ENCODE data around the gene RBM27.
"Not testable (repeated sequence)": the region's sequence is repeated elsewhere in the genome, so short reads cannot be mapped to it uniquely, and the experiment has no call there.

RBM27 gene, protein sequence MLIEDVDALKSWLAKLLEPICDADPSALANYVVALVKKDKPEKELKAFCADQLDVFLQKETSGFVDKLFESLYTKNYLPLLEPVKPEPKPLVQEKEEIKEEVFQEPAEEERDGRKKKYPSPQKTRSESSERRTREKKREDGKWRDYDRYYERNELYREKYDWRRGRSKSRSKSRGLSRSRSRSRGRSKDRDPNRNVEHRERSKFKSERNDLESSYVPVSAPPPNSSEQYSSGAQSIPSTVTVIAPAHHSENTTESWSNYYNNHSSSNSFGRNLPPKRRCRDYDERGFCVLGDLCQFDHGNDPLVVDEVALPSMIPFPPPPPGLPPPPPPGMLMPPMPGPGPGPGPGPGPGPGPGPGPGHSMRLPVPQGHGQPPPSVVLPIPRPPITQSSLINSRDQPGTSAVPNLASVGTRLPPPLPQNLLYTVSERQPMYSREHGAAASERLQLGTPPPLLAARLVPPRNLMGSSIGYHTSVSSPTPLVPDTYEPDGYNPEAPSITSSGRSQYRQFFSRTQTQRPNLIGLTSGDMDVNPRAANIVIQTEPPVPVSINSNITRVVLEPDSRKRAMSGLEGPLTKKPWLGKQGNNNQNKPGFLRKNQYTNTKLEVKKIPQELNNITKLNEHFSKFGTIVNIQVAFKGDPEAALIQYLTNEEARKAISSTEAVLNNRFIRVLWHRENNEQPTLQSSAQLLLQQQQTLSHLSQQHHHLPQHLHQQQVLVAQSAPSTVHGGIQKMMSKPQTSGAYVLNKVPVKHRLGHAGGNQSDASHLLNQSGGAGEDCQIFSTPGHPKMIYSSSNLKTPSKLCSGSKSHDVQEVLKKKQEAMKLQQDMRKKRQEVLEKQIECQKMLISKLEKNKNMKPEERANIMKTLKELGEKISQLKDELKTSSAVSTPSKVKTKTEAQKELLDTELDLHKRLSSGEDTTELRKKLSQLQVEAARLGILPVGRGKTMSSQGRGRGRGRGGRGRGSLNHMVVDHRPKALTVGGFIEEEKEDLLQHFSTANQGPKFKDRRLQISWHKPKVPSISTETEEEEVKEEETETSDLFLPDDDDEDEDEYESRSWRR

DNA sequence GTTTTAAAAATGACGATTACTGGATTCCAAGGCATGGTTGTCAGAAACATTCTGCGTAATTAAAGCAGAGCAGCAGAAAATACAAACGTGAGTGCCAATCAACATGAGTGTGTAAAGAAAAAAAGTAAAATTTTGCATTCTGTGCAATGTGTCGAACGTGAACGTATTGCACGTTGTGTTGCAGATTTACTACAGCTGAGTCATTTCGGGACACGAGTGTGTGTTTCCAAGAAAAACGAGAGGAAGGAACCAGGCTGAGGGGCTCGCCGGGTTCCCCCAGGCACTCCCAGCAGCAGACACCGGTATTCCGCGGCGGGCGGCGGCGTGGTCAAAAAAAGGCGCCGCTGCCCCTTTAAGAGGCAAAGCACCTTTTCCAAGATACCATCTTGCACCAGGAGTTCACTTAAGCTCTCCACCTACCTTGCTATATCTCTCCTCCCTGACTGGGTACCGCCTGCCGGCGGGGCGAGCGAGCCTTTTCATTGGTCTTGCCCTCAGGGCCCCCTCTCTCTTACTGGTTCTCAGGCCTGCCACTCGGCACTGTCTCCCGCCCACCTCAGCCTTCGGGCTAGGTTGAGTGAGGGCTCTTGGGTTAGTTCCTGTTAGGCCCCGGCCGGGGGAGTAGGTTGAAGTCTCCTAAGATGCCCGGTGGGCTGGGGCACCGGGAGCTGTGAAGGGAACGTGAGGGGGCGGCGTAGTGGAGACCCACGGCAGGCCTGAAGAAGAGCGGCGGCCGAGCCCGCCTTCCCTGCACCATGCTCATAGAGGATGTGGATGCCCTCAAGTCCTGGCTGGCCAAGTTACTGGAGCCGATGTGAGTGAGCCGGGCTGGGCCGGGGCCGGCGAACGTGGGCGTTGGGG lies at the start of gene RBM27:
RBM27 (plus strand) TSS at position 595 of the 861 bp plus-strand sequence; CDS start at position 756, 161 bp downstream.
- peak; percentile 97 for DNase-seq (ENCODE audit: low spot score)

DNA sequence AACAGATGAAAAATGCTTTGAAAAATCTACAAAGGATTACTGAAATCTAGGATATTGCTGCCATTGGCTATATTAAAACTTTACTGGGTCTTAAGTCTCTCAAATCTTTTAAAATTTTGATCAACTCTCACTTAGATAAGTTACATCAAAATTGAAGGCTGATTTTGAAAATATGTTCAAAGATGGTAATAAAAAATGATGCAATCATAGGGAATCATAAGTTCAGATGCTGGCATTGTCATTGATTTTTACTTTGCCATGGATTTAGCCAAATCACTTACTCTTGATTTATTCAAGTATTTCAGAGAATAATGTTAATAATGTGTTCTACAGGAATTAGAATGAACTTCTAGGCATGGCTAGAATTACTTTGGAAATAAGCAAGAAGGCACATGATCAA lies 45.1 kb upstream of the RBM27 start:
- no peak for DNase-seq (ENCODE audit: low spot score)

DNA sequence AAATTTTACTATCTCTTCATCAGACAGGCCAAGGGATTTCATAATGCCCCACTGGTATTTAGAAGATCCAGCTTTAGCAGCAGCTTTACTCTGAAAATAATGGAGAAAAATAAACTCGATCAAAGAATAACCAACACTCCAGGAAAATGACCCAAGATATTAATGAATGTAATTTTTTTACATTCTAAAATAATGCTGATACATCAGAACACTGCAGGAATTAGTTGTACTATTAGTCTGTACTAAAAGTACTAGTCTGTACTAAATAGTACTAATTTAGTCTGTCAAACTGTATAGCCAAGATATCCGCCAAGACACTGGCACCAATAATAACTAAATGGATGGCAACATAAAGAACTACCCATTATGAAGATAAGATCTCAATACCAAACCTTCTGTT lies 39.0 kb upstream of the RBM27 start:
- no peak for DNase-seq (ENCODE audit: low spot score)

DNA sequence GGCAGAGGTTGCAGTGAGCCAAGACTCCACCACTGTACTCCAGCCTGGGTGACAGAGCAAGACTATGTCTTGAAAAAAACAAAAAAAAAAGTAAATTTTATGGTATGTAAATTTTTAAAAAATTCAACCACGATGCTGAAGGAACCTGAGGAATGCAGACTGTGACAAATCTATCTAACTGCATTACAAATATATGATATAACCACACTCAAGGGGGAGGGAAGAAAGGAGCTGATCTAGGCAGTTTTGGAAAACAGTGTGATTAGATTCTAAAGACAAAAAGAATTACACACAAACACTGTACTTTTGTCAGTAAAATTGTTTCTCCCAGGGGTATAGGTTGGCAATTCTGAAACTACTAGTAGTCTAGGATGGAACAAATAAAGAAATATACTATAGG lies 37.9 kb upstream of the RBM27 start:
- no peak for DNase-seq (ENCODE audit: low spot score)

DNA sequence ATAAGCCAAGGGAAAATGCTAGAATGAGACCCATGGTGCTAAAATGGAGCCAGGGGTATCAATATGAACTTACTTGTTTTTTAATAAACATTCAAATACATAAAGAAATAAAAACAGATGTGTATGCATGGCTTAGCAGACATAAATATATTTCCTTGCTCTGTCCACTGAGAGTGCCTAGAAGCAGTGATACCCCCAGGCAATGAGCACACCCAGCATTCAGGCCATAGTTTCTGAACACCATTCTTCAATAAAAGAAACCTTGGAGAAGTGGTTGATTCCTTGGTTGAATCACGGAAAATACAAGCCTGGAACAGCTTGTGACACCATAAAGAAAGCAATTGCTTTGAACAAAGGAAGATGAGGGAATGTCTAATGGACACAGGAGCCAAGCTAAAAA lies 37.5 kb upstream of the RBM27 start:
- no peak for DNase-seq (ENCODE audit: low spot score)

DNA sequence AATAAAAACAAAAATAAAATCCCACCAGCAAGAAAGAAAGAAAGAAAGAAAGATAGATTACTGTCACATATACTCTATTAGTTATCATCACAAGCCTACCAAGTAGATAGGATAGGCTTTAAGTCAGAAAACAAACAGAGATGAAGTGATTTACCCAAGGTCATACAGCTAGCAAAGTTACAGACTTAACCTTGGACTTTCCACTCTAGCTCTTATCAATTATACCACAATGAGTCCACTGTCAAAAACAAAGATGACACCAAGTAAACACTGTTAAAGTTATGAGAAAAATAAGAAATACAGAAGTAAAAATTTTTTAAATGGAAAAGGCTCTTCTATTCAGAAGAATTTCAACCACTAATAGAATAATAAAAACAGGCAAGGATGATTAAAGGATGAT lies 34.3 kb upstream of the RBM27 start:
- no peak for DNase-seq (ENCODE audit: low spot score)

DNA sequence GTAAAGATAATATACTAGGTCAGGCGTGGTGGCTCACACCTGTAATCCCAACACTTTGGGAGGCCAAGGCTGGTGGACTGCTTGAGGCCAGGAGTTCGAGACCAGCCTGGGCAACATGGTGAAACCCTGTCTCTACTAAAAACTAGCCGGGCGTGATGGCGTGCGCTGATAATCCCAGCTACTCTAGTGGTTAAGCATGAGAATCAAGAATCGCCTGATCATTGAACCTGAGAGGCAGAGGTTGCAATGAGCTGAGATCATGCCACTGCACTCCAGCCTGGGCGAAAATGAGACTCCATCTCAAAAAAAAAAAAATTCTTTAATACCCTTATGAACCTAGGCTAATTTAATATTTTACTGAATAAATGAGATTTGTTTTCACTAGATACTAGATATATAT lies 30.4 kb upstream of the RBM27 start:
- DNase-seq (ENCODE audit: low spot score) = not testable (repeated sequence)

DNA sequence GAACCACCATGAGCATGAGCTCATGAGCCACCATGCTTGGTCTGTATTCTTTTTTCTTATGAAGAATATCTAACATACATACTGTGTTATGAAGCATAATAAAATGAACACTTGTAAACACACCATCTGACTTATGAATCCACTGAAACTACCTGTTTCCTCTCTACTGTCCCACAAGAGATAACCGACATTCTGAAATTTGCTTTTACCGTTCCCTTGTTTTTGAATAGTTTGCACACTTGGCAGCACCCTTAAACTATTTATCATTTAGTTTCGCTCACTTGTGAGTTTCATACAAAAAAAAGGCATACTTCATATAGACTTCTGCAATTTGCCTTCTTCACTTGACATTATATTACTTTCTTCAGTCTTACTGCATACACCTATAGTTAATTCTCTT lies 29.8 kb upstream of the RBM27 start:
- no peak for DNase-seq (ENCODE audit: low spot score)

DNA sequence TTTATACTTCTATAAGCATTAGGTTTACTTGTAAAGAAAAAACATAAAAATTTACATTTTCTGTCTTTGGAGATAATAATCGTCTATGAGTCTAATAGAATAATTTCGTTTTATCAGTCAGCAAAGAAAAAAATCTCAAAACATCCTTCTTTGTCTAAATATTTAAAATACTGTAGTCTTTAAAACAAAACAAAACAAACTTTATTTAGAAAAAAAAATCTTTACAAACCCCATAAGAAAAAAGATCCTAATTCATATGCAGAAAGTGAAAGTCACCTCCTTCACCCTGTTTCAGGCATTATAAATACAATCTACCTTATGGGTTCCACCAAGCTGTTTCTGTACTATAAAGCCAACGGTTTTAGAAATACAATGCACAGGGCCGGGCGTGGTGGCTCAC lies 26.6 kb upstream of the RBM27 start:
- no peak for DNase-seq (ENCODE audit: low spot score)

DNA sequence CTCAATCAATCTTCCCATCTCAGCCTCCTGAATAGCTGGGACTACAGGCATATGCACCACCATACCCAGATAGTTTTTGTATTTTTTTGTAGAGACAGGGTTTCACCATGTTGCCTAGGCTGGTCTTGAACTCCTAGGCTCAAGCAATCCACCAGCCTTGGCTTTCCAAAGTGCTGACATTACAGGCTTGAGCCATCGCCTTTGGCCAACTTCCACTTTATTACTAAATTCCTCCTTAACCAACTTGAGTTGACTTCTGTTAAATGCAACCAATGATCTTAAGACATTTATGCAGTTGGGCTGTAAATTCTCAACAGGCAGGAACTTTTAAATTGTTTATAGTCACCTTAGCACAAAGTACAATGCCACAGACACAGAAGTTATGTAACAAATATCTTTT lies 23.7 kb upstream of the RBM27 start:
- no peak for DNase-seq (ENCODE audit: low spot score)

DNA sequence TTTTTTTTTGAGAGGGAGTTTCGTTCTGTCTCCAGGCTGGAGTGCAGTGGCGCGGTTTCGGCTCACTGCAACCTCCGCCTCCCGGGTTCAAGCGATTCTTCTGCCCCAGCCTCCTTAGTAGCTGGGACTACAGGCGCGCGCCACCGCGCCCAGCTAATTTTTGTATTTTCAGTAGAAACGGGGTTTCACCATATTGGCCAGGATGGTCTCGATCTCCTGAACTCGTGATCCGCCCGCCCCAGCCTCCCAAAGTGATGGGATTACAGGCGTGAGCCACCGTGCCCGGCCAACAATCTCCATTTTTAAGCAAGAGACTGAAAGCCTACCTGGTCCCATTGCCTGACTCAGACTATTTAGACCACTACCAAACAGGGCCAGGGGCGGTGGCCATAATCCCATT lies 20.0 kb upstream of the RBM27 start:
- not testable (repeated sequence) for DNase-seq (ENCODE audit: low spot score)

DNA sequence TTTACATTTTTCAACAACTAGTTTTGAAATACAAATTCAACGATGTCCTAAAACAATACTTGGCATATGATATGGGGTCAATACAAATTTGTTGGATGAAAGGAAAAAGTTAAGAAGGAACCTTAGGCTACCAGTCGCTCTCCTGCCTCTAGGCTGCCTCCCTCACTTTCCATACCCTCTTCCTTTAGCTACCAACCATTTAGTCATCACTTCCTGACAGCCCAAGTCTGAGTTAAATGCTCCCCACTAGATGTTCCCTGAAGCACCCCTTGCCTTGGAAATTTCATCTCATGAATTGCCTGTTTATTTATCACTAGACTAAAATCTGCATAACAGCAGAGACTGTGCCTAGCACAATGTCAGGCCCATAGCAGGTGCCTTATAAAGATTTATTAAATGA lies 18.2 kb upstream of the RBM27 start:
- DNase-seq (ENCODE audit: low spot score) = no peak

DNA sequence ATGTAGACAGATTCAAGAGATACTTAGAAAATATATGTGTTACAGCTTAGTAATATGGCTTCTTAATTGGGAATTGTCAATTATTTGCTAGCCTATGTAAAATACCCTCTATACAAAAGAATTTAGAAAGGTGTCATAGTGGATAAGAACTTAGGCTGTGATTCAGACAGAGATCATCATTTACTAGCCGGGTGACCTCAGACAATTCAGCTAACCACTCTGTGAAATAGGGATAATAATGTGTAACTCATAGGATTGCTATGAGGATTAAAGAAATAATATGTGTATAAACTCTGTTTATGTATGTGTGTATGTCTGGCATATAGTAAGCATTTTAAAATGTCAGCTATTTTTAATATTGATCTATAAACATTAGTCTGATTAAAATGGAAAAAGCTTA lies 15.0 kb upstream of the RBM27 start:
- DNase-seq (ENCODE audit: low spot score) = no peak

DNA sequence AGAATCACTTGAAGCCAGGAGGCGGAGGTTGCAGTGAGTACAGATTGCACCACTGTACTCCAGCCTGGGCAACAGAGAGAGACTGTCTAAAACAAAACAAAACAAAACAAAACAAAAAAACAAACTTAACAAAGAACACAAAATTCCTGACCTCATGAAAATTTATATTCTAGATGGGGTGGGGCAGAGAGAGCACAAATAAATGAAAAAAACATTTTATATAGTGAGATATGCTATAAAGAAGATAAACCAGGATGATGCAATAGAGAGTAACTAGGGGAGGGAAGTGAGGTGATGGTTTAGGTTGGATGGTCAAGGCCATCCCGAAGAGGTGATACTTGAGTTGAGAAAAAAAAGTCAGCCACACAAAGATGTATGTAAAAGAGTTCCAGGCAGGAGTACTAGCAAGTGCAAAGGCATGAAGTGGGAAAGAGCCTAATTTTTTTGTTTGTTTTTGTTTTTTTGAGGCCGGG lies 10.8 kb upstream of the RBM27 start:
- no peak for DNase-seq (ENCODE audit: low spot score)

DNA sequence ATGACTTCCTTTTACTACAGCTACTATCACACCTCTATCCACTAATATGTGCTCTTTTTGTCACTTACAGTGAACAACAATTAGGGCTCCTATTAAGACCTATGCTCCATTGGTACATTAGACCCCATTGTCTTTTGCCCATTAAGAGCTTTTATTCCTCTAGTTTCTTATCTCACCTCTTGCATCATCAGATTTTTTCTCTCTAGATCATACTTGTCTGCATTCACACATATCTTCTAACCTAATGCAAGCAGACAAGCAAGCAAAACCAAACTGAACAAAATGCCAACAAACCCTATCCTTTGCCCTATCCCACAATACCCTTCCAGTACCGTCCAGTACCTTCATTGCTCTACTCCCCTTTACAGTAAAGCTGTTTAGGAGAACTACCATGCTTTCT lies 10.1 kb upstream of the RBM27 start:
- DNase-seq (ENCODE audit: low spot score) = no peak

DNA sequence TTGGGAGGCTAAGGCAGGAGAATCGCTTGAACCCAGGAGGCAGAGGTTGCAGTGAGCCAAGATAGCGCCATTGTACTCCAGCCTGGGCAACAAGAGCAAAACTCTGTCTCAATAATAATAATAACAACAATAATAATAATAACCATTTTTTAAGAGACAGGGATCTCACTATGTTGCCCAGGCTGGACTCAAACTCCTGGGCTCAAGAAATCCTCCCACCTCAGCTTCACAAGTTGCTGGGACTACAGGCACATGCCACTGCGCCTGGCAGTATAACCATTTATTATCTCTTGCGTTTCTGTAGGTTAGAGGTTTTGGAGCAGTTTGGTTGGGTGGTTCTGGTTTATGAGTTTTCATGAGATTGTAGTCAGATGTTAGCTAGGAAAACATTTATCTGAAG lies 8.4 kb upstream of the RBM27 start:
- not testable (repeated sequence) for DNase-seq (ENCODE audit: low spot score)

DNA sequence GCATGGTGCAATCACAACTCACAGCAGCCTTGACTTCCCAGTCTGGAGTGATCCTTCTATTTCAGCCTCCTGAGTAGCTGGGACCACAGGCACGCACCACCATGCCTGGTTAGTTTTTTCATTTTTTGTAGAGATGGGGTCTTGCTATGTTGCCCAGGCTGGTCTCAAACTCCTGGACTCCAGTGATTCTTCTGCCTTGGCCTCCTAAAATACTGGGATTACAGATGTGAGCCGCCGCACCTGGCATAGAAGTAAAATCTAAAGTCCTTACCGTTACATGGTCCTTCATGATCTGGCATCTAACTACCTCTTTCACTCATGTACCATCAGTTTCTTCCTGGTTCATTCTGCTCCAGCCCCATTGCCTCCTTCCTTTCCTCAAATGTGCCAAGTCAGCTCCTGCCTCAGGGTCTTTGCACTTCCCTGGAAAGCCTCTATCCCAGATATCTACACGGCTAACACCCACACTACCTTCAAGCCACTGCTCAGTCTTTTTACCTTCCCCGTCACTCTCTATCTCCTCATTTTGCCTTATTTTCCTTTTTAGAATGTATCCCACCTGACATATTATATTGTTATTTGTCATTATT lies 6.9 kb upstream of the RBM27 start:
- no peak for DNase-seq (ENCODE audit: low spot score)

DNA sequence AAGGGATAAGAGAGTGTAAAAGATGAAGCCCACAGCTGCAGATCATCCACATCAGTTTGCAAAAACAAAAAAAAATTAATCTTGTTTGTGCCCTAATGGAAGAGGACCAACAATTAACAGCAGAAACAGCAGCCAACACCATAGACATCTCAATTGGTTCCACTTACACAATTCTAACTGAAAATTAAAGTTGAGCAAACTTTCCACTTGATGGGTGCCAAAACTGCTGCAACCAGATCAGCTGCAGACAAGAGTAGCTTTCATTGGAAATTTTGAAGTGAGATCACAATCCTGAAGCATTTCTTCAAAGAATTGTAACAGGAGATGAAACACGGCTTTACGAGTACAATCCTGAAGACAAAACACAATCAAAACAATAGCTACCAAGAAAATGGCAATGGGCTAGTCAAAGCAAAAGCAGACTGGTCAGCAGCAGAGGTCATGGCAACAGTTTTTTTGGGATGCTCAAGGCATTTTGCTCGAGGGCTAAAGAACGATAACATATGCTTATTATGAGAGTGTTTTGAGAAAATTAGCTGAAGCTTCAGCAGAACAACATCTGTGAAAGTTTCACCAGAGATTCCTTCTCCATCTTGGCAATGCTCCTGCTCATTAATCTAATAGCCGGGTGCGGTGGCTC lies 4.1 kb upstream of the RBM27 start:
- DNase-seq (ENCODE audit: low spot score) = no peak

DNA sequence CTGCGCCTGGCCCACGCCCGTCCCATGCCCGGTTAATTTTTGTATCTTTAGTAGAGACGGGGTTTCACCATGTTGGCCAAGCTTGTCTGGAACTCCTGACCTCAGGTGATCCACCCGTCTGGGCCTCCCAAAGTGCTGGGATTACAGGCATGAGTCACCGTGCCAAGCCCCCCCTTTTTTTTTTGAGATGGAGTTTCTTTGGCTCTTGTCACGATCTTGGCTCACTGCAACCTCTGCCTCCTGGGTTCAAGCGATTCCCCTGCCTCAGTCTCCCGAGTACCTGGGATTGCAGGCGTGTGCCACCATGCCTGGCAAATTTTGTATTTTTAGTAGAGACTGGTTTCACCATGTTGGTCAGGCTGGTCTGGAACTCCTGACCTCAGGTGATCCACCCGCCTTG lies 1.6 kb upstream of the RBM27 start:
- not testable (repeated sequence) for DNase-seq (ENCODE audit: low spot score)

DNA sequence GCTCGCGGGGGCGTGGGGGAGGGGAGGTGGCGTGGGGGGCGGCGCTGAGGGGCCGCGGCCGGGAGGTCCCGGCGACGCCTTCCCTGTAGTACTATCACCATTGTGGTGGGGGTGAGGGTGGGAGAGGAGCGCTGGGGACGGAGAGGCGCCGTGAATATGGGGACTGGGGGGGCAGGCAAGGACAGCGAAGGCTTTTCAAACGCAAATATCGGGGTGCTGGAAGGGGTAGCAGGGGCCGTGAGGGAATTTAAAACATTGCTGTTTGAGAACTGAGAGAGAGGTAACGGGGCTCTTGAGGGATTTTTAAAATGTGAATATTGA lies 427 bp downstream of the RBM27 start:
- DNase-seq (ENCODE audit: low spot score) = no peak
